ENCODE data around the gene MAP4K1. TPM values are rescaled to one million over a fixed set of nuclear protein-coding genes. Genes with fewer than 3 reads are reported as not detected.
"Not testable (repeated sequence)": the region's sequence is repeated elsewhere in the genome, so short reads cannot be mapped to it uniquely, and the experiment has no call there.

The MAP4K1 gene
- total RNA-seq, 2 donors from 2014 or later = 225 to 247 TPM

DNA sequence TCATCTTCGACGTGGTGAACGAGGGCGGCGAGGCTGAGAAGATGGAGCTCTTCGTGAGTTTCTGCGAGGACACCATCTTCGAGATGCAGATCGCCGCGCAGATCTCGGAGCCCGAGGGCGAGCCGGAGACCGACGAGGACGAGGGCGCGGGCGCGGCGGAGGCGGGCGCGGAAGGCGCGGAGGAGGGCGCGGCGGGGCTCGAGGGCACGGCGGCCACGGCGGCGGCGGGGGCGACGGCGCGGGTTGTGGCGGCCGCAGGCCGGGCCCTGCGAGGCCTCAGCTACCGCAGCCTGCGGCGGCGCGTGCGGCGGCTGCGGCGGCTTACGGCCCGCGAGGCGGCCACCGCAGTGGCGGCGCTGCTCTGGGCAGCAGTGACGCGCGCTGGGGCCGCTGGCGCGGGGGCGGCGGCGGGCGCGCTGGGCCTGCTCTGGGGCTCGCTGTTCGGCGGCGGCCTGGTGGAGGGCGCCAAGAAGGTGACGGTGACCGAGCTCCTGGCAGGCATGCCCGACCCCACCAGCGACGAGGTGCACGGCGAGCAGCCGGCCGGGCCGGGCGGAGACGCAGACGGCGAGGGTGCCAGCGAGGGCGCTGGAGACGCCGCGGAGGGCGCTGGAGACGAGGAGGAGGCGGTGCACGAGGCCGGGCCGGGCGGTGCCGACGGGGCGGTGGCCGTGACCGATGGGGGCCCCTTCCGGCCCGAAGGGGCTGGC is 52.6 kb downstream of the MAP4K1 start:
- Mint-ChIP-seq H3K36me3 (no peaks in the 10 kb centered on the region), H3K27ac (no peak overlapping the region), H3K9me3 (no peaks in the 10 kb centered on the region)
- no peak for DNase-seq (ENCODE audit: low spot score in 2 of 2)
- ATAC-seq = peak; percentile 41 to 46

DNA sequence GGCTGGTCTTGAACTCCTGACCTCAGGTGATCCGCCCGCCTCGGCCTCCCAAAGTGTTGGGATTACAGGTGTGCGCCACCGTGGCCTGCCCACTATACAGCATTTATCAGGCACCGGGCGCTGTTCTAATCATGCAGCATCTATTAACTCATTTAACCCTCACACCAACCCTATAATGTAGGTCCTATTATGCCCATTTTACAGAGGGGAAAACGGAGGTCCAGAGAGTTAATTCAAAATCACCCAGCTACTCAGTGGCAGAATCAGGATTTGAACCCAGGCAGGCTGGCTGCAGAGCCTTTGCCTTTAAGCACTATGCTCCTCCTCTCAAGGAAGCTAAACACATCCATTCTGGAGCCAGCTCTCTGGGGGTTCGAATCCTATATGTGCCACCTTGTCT is 54.3 kb downstream of the MAP4K1 start:
- ATAC-seq = no peak
- no peaks in the 10 kb centered on the region for H3K36me3 Mint-ChIP-seq
- H3K27ac Mint-ChIP-seq = no peak overlapping the region
- DNase-seq (ENCODE audit: low spot score in 2 of 2) = no peak
- no peaks in the 10 kb centered on the region for H3K9me3 Mint-ChIP-seq

DNA sequence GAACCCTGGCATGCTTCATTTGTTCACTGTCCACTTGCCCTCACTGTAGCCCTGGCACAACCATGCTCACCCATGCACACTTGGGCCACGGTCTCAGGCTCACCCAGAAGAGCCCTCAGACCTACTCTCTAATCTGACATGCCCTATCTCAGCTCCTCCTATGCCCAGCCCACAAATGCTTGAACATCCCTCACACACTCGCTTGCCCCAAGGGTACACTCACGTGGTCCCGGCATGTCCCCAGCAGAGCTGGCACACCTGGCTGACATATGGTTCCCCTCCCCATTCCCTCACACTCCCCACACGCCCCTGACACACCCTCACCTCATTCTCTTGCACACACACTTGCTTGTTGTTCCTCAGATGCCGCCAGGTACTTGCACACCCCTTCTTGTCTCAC is 55.7 kb downstream of the MAP4K1 start:
- DNase-seq (ENCODE audit: low spot score in 2 of 2) (no peak), ATAC-seq (no peak)
- no peak overlapping the region for H3K27ac Mint-ChIP-seq
- H3K36me3 Mint-ChIP-seq = no peaks in the 10 kb centered on the region
- no peaks in the 10 kb centered on the region for H3K9me3 Mint-ChIP-seq

DNA sequence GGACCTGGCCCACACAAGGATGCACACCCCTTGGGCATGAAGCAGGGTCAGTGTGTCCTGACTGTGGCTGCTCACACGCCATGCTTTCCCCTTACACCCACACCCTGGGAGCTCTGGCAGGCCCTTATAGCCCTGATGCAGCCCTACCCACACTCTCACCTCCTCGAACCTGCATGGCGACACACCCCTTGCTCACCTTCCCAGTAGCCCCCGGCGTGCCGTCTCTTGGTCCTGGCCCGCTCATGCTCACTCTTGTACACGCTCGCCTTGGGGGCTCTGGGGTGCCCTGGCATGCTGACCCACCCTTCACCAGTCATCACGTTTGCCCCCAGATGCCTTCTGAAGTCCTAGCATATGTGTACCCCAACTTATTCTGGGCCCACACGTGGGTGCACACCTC is 56.1 kb downstream of the MAP4K1 start:
- no peak overlapping the region for H3K27ac Mint-ChIP-seq
- DNase-seq (ENCODE audit: low spot score in 2 of 2) = no peak
- H3K36me3 Mint-ChIP-seq = no peaks in the 10 kb centered on the region
- ATAC-seq = no peak
- H3K9me3 Mint-ChIP-seq = no peaks in the 10 kb centered on the region

DNA sequence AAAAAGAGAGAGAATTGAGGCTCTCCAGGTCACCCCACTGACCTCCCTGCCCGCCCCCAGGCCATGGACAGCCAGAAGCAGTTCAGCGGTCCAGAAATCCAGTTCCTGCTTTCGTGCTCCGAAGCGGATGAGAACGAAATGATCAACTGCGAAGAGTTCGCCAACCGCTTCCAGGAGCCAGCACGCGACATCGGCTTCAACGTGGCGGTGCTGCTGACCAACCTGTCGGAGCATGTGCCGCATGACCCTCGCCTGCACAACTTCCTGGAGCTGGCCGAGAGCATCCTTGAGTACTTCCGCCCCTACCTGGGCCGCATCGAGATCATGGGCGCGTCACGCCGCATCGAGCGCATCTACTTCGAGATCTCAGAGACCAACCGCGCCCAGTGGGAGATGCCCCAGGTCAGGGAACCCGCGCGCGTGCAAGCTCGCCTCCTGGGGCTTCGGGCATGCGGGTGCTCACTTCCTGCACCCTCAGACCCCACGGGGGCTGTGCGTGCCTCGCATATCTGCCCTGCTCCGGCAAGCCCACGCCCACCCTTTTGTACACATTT is 56.6 kb downstream of the MAP4K1 start:
- H3K9me3 Mint-ChIP-seq = no peaks in the 10 kb centered on the region
- no peak for ATAC-seq
- DNase-seq (ENCODE audit: low spot score in 2 of 2) = no peak
- H3K27ac Mint-ChIP-seq = no peak overlapping the region
- no peaks in the 10 kb centered on the region for H3K36me3 Mint-ChIP-seq

DNA sequence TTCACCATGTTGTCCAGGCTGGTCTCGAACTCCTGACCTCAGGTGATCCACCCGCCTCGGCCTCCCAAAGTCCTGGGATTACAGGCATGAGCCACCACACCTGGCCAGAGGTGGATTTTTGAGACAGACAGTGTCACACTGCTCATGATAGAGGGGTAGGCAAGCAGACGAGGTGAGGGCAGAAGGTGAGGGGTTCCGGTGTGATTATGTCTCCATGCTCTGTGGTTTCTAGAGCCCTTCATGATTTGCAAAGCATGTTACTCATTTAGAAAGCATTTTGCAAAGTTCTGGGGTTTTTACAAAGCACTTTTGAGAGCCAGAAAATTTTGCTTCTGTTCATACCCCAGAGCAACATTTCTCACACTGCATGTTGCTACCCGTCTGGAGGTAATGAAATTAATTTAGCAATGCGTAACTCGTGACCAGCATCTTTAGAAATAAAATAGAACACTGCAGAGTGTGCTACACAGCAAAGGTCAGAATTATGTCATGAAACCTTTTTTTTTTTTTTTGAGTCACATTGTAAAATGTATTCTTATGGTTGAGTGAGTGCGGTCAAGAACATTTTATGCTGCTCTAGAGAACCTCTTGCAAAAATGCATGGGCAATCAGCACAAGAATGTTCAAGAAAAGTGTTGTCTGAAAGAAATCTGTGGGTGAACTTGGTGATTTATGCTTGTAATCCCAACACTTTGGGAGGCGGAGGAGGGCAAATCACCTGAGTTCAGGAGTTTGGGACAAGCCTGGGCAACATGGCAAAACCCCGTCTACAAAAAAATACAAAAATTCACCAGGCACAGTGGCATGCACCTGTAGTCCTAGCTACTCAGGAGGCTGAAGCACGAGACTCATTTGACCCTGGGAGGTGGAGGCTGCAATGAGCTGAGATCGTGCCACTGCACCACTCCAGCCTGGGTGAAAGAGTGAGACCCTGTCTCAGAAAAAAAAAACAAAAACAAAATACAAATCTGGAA is 58.0 kb downstream of the MAP4K1 start:
- Mint-ChIP-seq H3K27ac (peak overlapping the region; percentile 78 to 79), H3K9me3 (no peaks in the 10 kb centered on the region), H3K36me3 (no peaks in the 10 kb centered on the region)
- ATAC-seq = peak; percentile 86 to 91
- peak in 1 of 2 donors; percentile 26 for DNase-seq (ENCODE audit: low spot score in 2 of 2)

DNA sequence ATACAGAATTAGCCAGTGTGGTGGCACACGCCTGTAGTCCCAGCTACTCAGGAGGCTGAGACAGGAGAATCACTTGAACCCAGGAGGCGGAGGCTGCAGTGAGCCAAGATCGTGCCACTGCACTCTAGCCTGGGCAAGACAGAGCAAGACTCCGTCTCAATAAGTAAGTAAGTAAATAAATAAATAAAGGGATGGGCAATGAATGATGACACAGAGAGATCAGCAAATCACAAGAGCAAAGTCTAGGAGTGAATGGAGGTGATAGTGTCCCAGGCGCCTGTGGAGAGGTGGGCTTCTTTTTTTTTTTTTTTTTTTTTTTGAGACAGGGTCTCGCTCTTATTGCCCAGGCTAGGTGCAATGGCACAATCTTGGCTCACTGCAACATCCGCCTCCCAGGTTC is 58.8 kb downstream of the MAP4K1 start:
- DNase-seq (ENCODE audit: low spot score in 2 of 2); H3K36me3 Mint-ChIP-seq; ATAC-seq; H3K27ac Mint-ChIP-seq; H3K9me3 Mint-ChIP-seq: not testable (repeated sequence)

DNA sequence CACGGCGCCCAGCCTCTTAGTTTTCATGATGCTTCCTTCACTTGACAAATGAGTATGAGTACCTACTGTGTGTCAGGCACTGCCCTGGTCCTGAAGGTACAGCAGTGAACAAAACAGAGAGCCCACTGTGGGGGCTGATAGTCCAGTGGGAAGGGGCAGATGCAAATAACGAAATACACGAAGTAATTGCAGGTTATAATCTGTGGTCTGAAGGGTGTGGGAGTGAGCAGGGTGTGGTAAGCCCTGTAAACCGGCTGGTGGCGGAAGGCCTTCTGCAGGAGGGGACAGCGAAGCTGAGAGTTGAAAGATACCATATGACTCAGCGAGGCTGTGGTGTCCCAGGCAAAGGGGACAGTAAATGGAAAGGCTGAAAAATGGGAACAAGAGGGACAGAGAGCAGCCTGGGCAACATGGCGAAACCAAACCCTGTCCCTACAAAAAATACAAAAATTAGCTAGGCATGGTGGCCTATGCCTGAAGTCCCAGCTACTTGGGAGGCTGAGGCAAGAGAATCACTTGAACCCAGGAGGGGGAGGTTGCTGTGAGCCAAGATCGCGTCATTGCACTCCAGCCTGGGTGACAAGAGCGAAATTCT is 60.5 kb downstream of the MAP4K1 start:
- Mint-ChIP-seq H3K27ac (no peak overlapping the region), H3K36me3 (no peaks in the 10 kb centered on the region), H3K9me3 (no peaks in the 10 kb centered on the region)
- DNase-seq (ENCODE audit: low spot score in 2 of 2) (peak in 1 of 2 donors; percentile 22), ATAC-seq (peak; percentile 29 to 48)

DNA sequence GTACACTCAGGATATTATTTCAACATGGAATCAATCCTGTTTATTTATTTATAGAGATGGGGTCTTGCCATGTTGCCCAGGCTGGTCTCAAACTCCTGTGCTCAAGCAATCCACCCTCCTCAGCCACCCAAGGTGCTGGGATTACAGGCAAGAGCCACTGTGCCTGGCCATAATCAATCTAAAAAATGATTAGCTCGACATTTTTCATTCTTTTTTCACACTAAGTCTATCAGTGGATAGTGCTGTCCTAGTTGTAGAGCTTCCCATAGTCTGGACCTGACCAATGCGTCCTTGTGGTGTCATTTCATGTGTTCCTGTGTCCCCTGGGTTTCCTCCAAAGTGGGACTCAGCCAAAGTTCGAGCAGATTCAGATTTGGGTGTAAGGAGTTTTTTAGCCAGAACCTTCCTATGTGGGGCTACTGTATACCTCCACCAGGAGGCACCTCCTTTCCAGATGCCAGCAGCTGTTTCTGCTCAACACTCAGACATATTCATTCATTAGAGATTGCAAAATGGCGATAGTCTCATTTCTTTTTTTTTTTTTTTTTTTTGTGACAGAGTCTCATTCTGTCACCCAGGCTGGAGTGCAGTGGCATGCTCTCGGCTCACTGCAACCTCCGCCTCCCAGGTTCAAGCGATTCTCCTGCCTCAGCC is 61.1 kb downstream of the MAP4K1 start:
- H3K9me3 Mint-ChIP-seq = no peaks in the 10 kb centered on the region
- H3K27ac Mint-ChIP-seq = no peak overlapping the region
- DNase-seq (ENCODE audit: low spot score in 2 of 2) (no peak), ATAC-seq (no peak)
- no peaks in the 10 kb centered on the region for H3K36me3 Mint-ChIP-seq

DNA sequence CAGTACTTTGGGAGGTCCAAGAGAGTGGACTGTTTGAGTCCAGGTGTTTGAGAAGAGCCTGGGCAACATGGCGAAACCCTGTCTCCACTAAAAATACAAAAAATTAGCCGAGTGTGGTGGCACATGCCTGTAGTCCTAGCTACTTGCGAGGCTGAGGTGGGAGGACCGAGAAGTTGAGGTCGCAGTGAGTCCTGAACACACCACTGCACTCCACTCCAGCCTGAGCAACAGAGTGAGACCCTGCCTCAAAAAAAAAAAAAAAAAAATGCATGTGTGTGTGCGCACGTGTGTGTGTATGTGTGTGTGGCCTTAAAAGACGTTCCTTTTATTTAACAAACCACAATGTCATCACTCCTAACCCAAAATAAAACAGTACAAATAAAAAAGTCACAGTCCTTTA is 62.6 kb downstream of the MAP4K1 start:
- Mint-ChIP-seq H3K36me3 (no peaks in the 10 kb centered on the region), H3K27ac (no peak overlapping the region), H3K9me3 (no peaks in the 10 kb centered on the region)
- DNase-seq (ENCODE audit: low spot score in 2 of 2) = no peak
- no peak for ATAC-seq

DNA sequence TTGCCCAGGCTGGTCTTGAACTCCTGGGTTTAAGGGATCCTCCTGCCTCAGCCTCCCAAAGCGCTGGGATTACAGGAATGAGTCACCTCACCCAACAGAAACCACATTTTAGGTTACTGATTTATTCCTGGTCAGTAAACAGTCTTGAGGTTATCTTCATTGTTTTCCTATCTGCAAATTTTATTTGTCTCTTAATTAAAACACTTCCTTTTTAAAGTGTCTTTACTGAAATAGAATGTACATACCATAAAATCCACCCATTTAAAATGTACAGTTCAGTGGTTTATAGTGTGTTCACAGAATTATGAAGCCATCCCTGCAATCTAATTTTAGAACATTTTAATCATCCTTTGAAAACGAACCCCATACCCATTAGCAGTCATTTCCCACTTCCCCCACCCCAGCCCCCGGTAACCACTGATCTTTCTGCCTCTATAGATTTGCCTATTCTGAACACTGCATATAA is 63.0 kb downstream of the MAP4K1 start:
- H3K27ac Mint-ChIP-seq = peak overlapping the region in 1 of 2 donors; percentile 84
- no peaks in the 10 kb centered on the region for H3K9me3 Mint-ChIP-seq
- ATAC-seq (no peak), DNase-seq (ENCODE audit: low spot score in 2 of 2) (no peak)
- H3K36me3 Mint-ChIP-seq = no peaks in the 10 kb centered on the region

DNA sequence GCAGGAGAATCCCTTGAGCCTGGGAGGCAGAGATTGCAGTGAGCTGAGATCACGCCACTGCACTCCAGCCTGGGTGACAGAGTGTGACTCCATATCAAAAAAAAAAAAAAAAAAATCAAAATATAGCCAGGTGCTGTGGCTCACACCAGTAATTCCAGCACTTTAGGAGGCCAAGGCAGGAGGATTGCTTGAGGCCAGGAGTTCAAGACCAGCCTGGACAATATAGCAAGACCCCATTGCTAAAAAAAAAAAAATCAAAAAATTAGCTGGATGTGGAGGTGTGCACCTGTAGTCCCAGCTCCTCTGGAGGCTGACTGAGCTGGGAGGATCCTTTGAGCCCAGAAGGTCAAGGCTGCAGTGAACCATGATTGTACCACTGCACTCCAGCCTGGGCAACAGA is 64.5 kb downstream of the MAP4K1 start:
- H3K9me3 Mint-ChIP-seq; ATAC-seq; H3K27ac Mint-ChIP-seq; H3K36me3 Mint-ChIP-seq; DNase-seq (ENCODE audit: low spot score in 2 of 2): not testable (repeated sequence)

DNA sequence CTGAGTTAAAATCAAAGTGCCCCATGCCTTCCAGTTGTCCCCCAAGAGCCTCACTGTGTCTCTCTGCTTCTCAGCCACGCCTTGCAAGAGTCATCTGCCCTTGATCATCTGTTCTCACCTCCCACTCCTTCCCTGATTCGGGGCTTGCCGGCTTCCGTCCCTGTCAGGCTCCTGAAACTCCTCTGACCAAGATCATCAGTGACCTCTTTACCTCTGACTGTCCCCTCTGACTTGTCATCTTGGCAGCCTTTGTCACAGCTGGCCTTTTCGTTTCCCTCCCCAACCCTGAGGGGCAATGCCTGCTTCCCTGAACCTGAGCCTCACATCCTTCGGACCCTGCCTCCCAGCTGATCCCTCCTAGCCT is 66.3 kb downstream of the MAP4K1 start:
- peak overlapping the region; percentile 17 to 52 for H3K27ac Mint-ChIP-seq
- no peaks in the 10 kb centered on the region for H3K9me3 Mint-ChIP-seq
- H3K36me3 Mint-ChIP-seq = no peaks in the 10 kb centered on the region
- peak; percentile 91 to 95 for ATAC-seq
- peak; percentile 52 to 74 for DNase-seq (ENCODE audit: low spot score in 2 of 2)

DNA sequence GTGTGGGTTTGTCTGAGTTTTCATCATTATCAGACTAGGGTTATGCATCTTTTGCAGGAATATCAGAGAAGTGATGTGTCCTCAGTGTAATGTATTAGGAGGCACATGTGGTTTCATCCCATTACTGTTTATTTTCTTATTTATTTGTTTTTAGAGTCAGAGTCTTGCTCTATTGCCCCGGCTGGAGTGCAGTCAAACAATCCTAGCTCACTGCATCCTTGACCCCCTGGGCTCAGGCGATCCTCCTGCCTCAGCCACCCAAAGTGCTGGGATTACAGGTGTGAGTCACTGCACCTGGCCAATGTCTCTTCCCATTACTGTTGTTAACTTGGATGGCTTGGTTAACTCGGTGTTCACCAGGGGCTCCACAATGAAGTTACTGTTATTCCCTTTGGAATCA is 67.4 kb downstream of the MAP4K1 start:
- ATAC-seq (no peak), DNase-seq (ENCODE audit: low spot score in 2 of 2) (no peak)

DNA sequence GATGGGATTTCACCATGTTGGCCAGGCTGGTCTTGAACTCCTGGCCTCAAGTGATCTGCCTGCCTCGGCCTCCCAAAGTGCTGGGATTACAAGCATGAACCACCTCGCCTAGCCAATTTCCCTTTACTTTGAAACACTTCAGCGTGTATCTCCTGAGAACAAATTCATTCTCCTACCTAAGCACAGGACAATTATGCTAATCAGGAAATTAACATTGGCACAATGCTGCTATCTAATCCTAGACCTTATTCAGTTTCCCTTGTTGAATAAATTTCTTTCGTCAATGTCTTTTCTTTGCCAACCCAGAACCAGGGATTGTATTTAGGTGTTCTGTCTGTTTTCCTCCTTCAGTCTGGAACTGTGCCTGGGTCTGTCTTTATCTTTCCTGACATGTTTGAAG is 67.8 kb downstream of the MAP4K1 start:
- Mint-ChIP-seq H3K27ac (no peak overlapping the region), H3K9me3 (no peaks in the 10 kb centered on the region), H3K36me3 (no peaks in the 10 kb centered on the region)
- no peak for DNase-seq (ENCODE audit: low spot score in 2 of 2)
- no peak for ATAC-seq

More for the DNA sequence above, 67.4 kb downstream of the MAP4K1 start:
- Mint-ChIP-seq H3K36me3 (no peaks in the 10 kb centered on the region), H3K27ac (peak overlapping the region in 1 of 2 donors; percentile 22), H3K9me3 (no peaks in the 10 kb centered on the region)

DNA sequence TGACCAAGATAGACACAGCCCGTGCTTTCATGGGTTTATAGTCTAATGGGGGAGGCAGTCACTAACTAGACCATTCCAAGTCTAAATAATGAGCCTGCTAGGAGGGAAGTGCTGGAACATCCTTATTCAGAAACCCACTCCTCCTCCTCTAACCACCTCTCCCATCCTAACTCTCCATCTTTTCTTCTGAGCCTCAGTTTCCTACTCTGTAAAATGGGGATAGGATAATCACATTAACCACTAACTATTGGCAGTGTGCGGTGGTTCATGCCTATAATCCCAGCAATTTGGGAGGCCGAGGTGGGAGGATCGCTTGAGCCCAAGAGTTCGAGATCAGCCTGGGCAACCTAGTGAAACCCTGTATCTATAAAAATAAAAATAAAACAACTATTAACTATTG is 68.7 kb downstream of the MAP4K1 start:
- ATAC-seq (no peak), DNase-seq (ENCODE audit: low spot score in 2 of 2) (no peak)
- Mint-ChIP-seq H3K27ac (no peak overlapping the region), H3K36me3 (no peaks in the 10 kb centered on the region), H3K9me3 (no peaks in the 10 kb centered on the region)
